ENCODE results near the gene SNAP47.

Gene SNAP47

DNA sequence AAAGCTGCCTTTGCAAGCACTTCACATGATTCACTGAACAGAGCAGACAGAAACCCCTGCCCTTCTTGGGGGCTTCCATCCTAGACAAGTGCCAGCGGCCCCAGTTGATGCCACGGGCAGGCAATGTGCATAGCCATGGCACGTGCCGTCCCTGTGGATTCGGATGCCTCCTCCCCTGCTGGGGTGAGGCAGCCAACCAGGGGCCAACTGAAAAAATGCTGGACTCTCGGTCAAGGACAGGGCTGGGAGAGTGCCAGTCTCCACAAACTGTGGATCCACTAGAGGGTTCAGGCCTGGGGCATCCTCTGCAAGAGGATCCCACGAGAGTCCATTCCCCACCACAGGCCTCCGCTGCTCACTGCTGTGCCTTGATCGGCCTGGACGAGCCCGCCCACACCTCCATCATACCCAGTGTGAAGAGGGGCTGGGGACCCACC, 4.0 kb upstream of the SNAP47 start:
- Histone ChIP-seq H3K4me3 (ENCODE audit: low read depth, low read length) (no peak overlapping the region), H3K27me3 (replicated peaks) (no peaks in the 10 kb centered on the region), H3K36me3 (replicated peaks) (peaks cover 25% of the 10 kb centered on the region), H3K27ac (no peak overlapping the region)
- in situ Hi-C loops (cut with HindIII; ENCODE audit: low pct_ligation_motif_present, low sequenced_read_pairs), result no loop called here
- TF ChIP-seq CTCF (IDR thresholded peaks at IDR 0.05; ENCODE audit: low read depth, low read length, missing control alignments), result no peak
- DNase-seq, result no peak

DNA sequence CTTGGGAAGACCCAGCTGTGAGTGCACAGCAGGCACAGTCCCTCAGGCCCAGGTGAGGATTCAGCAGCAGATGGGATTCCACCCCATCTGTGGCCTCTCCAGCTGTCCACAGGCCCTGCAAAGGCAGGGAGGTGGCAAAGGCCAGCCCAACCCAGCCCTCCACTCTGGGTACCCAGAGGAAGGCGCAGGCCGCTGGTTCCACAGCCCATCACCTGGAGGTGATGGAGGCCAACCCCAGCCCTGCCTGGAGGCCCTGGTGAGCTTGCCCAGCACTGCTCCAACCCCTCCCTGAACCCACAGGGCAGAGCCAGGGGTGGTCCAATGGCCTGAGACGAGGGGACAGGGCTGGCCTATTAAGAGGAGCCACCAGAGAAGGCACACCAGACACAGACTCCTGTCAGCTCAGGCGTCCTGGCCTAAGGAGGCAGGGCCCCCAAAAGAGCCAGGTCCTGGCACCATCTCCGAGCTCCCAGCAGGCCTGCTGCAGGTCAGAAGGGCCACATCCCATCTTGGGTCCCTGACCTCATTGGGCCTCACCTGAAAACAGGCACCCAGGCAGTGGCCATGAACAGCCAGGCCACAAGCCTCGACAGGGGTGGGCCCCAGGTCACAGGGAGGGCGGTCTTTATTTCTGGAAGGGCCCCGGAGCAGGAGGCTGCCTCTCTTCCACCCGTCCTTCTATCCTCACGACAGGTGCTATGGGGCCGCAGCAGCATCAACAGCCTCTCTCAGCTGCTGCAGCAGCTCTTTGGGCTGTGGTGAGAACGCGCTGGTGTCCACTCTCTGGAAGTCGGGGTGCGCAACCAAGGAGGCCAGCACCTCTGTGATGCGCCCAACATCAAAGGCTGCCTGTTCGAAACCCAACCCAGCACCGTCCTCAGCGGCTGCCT, 3.3 kb upstream of the SNAP47 start:
- H3K36me3 ChIP-seq (replicated peaks), result peaks cover 25% of the 10 kb centered on the region
- no peak overlapping the region for H3K4me3 ChIP-seq (ENCODE audit: low read depth, low read length)
- H3K27ac ChIP-seq, result no peak overlapping the region
- DNase-seq, result no peak
- TF ChIP-seq CTCF (IDR thresholded peaks at IDR 0.05; ENCODE audit: low read depth, low read length, missing control alignments), result no peak
- in situ Hi-C loops (cut with HindIII; ENCODE audit: low pct_ligation_motif_present, low sequenced_read_pairs), result no loop called here
- no peaks in the 10 kb centered on the region for H3K27me3 ChIP-seq (replicated peaks)

DNA sequence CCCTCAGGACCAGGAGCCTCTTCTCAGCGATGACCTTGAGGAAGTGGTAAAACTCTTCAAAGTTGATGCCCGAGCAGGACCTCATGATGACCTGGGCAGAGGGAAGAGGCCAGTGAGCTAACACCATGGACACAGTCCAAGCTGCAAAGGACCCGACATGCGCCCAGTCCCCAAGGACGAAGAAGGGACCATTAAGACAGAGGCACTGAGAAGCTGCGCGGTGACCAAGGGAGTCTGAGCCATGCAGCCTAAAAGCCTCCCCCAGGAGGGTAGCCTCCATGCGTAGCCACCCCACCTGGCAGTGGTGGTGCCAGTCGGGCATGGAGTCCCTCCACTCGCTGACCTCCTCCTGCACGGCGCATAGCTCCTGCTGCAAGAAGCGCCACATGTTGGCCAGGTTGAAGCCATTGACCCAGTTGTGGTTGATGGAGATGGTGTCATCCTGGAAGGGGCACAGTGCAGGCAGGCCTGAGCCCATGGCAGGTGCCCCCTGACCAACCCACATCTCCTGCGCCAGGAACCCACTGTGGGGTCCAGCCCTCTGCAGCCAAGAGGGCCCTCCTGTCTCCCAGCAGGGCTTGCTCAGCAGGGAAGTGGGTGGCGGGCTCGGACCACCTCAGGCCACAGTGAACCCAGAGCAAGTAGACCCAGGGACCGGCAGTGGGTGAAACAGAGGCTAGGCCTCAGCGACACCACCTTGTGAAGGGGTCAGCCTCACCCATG, 2.5 kb upstream of the SNAP47 start:
- no peaks in the 10 kb centered on the region for H3K27me3 ChIP-seq (replicated peaks)
- in situ Hi-C loops (cut with HindIII; ENCODE audit: low pct_ligation_motif_present, low sequenced_read_pairs), result no loop called here
- H3K4me3 ChIP-seq (ENCODE audit: low read depth, low read length), result no peak overlapping the region
- TF ChIP-seq CTCF (IDR thresholded peaks at IDR 0.05; ENCODE audit: low read depth, low read length, missing control alignments), result no peak
- DNase-seq, result no peak
- peaks cover 25% of the 10 kb centered on the region for H3K36me3 ChIP-seq (replicated peaks)
- no peak overlapping the region for H3K27ac ChIP-seq

DNA sequence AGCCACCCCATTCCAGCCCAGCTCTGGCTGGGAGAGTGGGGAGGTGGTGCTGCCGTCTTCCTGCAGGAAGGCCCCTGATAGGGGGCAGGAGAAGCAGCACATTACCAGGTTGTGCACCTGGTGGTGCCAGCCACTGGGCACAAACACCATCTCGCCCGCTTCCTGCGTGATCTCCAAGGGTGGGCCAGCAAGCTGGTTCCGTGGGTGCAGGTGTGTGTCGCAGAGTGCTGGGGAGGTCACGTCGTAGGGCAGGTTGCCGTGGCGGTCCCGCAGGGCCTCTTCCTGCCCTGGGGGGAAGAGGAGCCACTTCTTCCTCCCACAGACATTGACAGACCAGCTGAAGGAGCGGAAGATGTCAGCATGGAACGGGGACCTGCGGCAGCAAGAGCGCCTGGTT, 1.9 kb upstream of the SNAP47 start:
- Histone ChIP-seq H3K27me3 (replicated peaks) (no peaks in the 10 kb centered on the region), H3K4me3 (ENCODE audit: low read depth, low read length) (no peak overlapping the region), H3K36me3 (replicated peaks) (peaks cover 25% of the 10 kb centered on the region), H3K27ac (no peak overlapping the region)
- in situ Hi-C loops (cut with HindIII; ENCODE audit: low pct_ligation_motif_present, low sequenced_read_pairs), result no loop called here
- no peak for DNase-seq
- TF ChIP-seq CTCF (IDR thresholded peaks at IDR 0.05; ENCODE audit: low read depth, low read length, missing control alignments), result no peak

DNA sequence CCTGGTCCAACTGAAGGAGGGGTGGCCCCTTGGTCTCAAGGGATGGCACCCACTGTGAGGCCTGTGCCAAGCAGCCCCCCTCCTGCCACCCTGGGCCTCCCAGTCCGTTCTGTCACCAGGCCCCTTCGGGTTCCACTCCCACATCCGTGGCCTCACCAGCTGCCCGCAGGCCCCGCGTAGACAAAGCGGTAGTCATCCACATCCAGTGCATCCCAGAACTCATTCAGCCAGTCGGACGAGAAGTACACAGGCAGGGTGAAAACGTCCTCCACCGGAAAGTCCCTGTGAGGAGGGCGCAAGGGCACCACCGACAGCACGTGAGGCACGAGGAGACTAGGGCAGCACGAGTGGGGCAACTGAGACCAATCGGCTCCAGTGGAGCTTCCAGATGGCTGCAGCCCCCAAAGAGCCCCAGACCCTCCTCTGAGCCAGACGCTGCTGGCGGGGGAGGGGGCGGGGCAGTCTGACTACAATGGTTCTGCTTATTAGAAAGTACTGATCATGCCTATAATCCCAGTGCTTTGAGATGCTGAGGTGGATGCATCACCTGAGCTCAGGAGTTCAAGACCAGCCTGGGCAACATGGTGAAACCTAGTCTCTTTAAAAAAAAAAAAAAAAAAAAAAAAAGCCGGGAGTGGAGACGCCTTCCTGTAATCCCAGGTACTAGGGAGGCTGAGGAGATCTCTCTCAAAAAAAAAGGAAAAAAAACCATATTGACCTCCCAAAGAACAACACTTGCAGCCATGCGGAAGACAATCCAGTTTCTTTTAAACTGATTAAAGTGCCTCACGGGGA, 1.3 kb upstream of the SNAP47 start:
- Histone ChIP-seq H3K36me3 (replicated peaks) (peaks cover 25% of the 10 kb centered on the region), H3K27ac (no peak overlapping the region), H3K4me3 (ENCODE audit: low read depth, low read length) (peak overlapping the region; percentile 73), H3K27me3 (replicated peaks) (no peaks in the 10 kb centered on the region)
- no peak for DNase-seq
- in situ Hi-C loops (cut with HindIII; ENCODE audit: low pct_ligation_motif_present, low sequenced_read_pairs), result no loop called here
- TF ChIP-seq CTCF (IDR thresholded peaks at IDR 0.05; ENCODE audit: low read depth, low read length, missing control alignments), result no peak

All from brain microvascular endothelial cell (primary cell).